SU-DHL-6 (cell line): Measurements from ENCODE around the gene KCNB1.

Experiments
- EZH2phosphoT487 ChIP-seq: fragments of 200-600 bp; sonication (generic), shearing (Covaris generic); conservative IDR thresholded peaks from 2 replicates; pipeline ENCODE4 v1.6.1; 2018; ENCODE audit warnings: mild to moderate bottlenecking, antibody characterized with exemption, low read length, moderate library complexity, mixed read lengths
- TF ChIP-seq, protein P1 (sequence below): fragments of 200-600 bp; sonication (generic); IDR thresholded peaks from one replicate; pipeline ENCODE4 v1.5.1; 2017; ENCODE audit warnings: antibody characterized with exemption, mild to moderate bottlenecking, low read length, moderate library complexity; ENCODE audit not compliant: insufficient read depth, poor library complexity, severe bottlenecking

DNA sequence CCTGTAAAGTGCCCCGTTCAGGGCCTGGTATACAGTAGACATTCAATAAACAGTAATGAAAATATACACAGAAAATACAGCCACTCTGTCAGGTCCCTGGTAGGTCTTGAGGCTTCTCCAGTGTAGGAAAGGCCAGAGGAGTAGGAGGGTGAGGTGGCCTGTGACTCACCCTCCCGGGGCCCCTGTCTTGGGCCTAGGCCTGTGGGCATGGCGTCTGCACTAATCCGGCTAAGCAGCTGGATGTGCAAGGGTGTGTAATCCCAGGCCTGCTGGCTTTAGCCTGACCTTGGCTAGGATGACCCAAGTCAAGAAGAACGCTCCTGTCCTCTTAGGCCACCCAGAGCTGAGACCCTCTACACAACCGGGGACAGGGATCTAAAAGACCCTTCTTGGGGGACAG lies 84.9 kb downstream of the KCNB1 start:
- TF ChIP-seq, protein P1, sequence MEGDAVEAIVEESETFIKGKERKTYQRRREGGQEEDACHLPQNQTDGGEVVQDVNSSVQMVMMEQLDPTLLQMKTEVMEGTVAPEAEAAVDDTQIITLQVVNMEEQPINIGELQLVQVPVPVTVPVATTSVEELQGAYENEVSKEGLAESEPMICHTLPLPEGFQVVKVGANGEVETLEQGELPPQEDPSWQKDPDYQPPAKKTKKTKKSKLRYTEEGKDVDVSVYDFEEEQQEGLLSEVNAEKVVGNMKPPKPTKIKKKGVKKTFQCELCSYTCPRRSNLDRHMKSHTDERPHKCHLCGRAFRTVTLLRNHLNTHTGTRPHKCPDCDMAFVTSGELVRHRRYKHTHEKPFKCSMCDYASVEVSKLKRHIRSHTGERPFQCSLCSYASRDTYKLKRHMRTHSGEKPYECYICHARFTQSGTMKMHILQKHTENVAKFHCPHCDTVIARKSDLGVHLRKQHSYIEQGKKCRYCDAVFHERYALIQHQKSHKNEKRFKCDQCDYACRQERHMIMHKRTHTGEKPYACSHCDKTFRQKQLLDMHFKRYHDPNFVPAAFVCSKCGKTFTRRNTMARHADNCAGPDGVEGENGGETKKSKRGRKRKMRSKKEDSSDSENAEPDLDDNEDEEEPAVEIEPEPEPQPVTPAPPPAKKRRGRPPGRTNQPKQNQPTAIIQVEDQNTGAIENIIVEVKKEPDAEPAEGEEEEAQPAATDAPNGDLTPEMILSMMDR = no peak
- TF ChIP-seq EZH2phosphoT487 = no peak
